ENCODE results near the gene TMEM271.
"Not testable (repeated sequence)": the region's sequence is repeated elsewhere in the genome, so short reads cannot be mapped to it uniquely, and the experiment has no call there.

- not testable (repeated sequence) for TF ChIP-seq CTCF (IDR thresholded peaks at IDR 0.05); POLR2AphosphoS5 (IDR thresholded peaks at IDR 0.05; ENCODE audit: insufficient read depth in 1 of 2, low read depth in 1 of 2); POLR2A (IDR thresholded peaks at IDR 0.05)
Observed at GRCh38 chr4:592178-592577, 16.1 kb upstream of the TMEM271 start.
